HG03025 (cell line): ENCODE results near the gene RPS16.

Experiments
- ATAC-seq: cut with Tn5 transposase; IDR thresholded peaks from one replicate; pipeline ENCODE4 v1.9.1; 2021; ENCODE audit warnings: mild to moderate bottlenecking, moderate library complexity; ENCODE audit not compliant: unreplicated experiment, low FRiP score

RPS16 gene

GRCh38 chr19:39408392-39409207 lies 27.1 kb downstream of the RPS16 start:
- ATAC-seq = no peak

GRCh38 chr19:39407660-39408391 lies 27.9 kb downstream of the RPS16 start:
- no peak for ATAC-seq

- ATAC-seq = no peak
Observed at GRCh38 chr19:39407410-39407659, 28.4 kb downstream of the RPS16 start.

DNA sequence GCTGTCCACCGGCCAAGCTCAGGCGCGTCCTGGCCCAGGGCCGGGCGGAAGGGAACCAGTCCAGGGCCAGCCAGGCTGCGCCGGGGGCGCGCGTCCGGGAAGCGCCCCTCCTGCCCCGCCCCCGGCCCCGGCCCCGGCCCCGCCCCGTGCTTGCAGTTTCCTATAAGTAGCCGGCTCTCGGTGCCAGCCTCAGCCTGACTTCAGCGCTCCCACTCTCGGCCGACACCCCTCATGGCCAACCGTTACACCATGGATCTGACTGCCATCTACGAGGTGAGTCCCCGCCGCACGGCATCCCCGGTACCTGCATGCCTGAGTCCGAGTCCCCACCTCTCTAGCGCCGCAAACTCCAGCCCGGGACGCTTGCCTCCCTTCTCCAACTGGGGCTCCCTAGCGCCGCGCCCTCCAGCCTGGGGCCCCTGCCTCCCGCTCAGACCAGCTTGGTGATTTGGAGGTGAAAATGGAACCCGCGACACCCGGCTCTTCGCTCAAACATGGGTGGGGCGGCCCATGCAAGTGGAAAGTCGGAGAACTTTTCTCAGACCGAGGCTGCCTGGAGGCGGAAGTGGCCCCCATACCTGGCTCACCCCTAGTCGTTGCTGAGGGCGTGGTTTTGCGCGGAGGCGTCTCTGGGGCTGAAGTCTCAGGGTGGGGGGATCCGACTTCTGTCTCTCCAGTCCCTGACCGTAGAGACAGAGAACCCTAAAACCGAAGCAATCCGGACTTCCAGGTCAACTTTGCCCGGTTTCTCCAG lies 28.9 kb downstream of the RPS16 start, which contains the start of gene ZFP36:
Gene ZFP36 (plus strand): TSS at position 192 of the 754 bp plus-strand sequence. CDS start 58 bp downstream, at position 250.
- no peak for ATAC-seq

- ATAC-seq = no peak
Observed at GRCh38 chr19:39405958-39406655, 29.6 kb downstream of the RPS16 start.

DNA sequence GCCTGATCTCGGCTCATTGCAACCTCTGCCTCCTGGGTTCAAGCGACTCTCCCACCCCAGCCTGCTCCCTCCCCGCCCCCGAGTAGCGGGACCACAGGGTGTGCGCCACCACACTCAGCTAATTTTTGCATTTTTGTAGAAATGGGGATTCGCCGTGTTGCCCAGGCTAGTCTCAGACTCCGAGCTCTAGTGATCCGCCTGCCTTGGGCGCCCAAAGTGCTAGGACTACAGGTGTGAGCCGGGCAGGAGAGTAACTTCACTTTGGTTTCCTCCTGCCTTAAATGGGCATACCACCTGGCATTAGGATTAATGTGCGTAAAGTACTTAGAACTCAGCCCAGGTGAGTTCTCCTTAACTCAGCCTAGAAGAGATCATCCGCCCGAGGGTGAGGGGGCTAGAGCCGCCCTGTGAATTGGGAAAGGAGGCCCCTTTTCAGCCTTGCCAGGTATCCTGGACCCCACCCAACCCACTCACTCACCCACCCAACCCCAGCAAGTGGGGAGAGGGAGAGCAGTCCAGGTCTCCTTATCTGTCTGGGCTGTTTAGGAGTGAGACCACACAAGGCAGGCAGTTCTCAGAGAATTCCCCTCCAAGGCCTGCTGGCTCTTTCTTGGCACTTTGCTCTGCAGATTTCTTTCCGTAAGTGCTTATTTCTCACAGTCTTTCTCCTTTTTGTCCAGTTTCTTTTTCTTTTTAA lies 30.3 kb downstream of the RPS16 start:
- no peak for ATAC-seq

DNA sequence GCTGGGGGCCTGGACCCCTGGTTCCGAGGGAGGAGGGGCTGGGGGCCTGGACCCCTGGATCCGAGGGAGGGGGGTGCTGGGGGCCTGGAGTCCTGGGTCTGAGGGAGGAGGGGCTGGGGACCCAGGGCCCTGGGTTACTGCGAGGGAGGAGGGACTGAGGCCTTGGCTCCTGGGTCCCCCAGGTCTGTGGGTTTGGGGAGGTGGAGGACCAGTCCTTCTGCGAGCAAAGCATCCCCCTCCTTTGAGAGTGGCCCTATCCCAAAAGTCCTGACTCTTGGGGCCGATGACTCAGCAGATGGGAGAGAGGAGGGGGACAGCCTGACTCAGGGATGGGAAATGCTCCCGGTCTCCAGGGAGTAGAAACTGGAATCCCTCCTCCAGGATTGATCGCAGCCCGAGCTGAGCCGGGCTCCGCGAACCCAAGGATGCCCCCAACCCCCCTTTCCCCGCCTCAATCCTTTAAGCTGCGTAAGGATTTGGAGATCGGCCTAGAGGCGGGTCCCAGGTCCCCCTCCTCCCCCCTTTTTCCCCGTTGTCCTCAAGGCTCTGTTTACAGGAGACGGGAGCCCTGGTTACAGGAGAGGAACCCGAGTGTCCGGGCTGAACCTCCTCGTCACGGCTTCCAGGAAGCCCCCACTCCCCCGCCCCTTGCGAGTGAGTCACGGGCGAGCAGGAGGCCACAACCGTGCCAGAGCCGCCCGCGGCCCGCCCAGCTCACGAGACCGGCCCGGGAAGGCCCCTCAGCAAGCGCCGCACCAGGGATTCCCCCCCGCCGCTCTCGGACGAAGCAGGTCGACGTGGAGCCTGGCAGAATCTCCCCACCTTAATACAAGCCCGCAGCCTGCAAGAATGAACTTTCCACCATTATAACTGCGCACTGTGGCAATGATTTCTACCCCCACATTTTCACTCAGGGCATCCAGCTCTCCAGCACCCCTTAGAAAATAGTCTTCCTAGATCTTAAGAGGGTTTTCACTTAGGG lies 32.1 kb downstream of the RPS16 start:
- ATAC-seq = no peak

GRCh38 chr19:39402346-39403300 lies 33.1 kb downstream of the RPS16 start:
- ATAC-seq = peak; percentile 21

GRCh38 chr19:39401549-39402345 lies 34.0 kb downstream of the RPS16 start:
- no peak for ATAC-seq

GRCh38 chr19:39401070-39401548 lies 34.6 kb downstream of the RPS16 start:
- no peak for ATAC-seq

DNA sequence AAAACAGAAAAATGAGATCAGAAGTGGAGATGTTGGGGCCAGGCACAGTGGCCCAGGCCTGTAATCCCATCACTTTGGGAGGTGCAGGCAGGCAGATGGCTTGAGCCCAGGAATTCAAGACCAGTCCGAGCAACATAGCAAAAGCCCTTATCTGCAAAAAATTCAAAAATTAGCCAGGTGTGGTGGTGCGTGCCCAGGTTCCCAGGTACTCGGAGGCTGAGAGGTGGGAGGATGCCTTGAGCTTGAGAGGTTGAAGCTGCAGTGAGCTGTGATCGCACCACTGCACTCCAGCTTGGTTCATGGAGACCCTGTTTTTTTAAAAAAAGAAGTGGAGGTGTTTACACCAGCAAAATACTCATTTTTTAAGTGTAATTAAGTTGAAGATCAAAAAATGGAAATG lies 35.7 kb downstream of the RPS16 start:
- ATAC-seq = no peak

DNA sequence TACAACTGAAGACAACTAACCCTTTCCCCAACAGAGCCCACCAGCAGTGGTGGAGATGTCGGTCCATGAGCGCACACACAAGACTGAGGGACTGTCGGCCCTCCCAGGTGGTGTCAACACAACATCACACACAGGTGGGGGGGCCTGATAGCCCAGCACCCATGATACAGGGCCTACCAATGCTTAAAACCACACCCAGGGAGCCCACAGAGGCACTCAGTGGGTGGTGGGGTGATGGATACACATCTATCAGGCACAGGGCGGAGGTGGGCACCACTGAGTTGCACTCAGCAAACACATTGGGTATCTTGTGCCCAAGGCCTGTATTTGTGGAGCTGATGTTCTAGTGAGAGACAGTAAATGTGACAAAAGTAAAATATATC lies 36.1 kb downstream of the RPS16 start:
- no peak for ATAC-seq

GRCh38 chr19:39398297-39398864 lies 37.4 kb downstream of the RPS16 start:
- ATAC-seq = no peak

DNA sequence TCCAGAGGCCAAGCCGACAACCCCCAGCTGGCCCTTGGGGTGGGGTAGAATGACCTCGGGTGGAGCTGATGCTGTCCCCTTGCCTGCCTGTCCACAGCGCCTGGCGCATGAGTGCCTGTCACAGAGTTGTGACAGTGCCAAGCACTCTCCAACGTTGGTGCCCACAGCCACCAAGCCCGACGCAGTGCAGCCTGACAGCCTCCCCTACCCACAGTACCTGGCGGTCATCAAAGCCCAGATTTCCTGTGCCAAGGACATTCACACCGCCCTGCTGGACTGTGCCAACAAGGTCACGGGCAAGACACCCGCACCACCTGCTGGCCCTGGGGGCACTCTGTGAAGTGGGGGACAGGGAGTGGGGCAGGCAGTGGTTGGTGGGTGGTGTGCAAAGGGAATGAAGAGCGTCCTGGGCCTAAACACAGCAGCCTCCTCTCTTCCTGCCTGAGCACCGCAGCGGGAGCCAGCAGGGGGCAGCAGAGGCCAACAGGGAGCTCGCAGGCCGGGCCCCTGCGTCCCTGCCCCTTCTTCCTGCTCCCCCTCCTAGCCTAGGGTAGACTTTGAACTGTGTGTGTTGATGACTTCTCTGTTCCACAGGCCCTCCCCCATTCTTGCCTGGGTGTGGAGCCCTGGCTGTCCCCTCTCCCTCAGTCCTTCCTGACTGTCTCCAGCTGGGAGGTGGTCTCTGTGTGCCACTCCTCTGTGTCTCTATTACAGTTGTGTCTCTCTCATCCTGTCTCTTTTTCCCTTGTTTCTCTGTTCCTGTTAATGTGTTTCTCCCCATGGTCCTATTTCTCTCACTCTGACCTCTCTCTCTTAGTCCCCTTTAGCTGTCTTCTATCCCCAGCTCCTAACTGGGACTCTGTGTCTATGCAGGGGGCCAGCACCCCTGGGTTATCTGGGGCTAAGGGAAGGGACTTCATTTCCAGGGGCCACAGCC lies 38.1 kb downstream of the RPS16 start:
- ATAC-seq = no peak

DNA sequence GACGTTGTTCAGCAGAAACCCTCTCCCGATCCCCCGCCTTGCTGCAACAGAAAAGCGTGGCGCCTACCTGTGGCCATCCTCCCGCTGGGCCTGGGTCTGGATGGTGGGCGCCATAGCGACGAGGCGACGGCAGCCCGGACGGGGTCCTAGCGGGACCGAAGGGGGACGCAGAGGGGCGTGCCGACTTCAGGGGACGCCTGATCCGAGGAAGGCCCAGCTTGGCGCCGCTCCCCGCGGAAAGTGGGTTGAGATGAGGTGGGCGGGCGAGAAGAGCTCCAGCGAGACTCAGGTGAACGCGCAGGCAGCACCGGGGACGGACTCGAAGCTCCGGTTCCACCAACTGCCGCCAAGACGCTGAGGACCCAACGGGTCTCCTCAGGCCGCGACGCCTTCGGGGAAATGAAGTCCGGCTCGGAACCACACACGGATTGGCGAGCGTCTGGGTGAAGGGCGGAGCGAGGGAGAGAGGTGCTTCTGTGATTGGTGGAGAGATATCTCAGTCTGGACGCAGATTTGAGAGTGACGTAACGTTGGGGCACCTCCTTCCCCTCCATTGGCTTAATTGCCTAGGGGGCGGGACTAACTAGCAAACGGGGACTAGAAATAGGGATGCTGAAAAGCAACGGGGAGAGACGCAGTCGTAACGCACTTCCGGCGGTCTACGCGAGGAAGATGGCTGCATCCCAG lies 44.9 kb downstream of the RPS16 start, which contains the start of the genes MED29 and PAF1:
Gene MED29 (plus strand): TSS at position 628 of the 687 bp plus-strand sequence. CDS start 45 bp downstream, at position 673.
Gene PAF1 (minus strand): TSS at position 356 of the 687 bp plus-strand sequence. CDS start 242 bp downstream, at position 114.
- peak; percentile 86 for ATAC-seq
